Fibroblast of lung (primary cell): ENCODE data around the gene NCOR1. TPM values are rescaled to one million over a fixed set of nuclear protein-coding genes. Genes with fewer than 3 reads are reported as not detected.

Experiments used
- DNase-seq, 2 donors: peaks; one replicate each; pipeline versions ENCODE4 v3.0.0 to v3.0.0-alpha.2; 2010; ENCODE audit warnings: low read depth in 2 of 2
- H2AFZ ChIP-seq: 2 replicates; pipeline ENCODE4 v1.5.1; 2012; ENCODE audit warnings: low read length, control low read depth, inconsistent platforms
- H3K27ac ChIP-seq: 2 replicates; pipeline ENCODE4 v1.5.1; 2011; ENCODE audit warnings: low read length, control low read depth; ENCODE audit not compliant: insufficient read depth
- H3K27me3 ChIP-seq: 2 replicates; pipeline ENCODE4 v1.5.1; 2011; ENCODE audit warnings: mild to moderate bottlenecking, low read length; ENCODE audit not compliant: control insufficient read depth, insufficient read depth
- H3K36me3 ChIP-seq: 2 replicates; pipeline ENCODE4 v1.5.1; 2011; ENCODE audit warnings: low read length; ENCODE audit not compliant: control insufficient read depth, insufficient read depth
- H3K4me1 ChIP-seq: 2 replicates; pipeline ENCODE4 v1.5.1; 2011; ENCODE audit warnings: low read length; ENCODE audit not compliant: control insufficient read depth, insufficient read depth; ENCODE audit errors: extremely low read depth
- H3K4me2 ChIP-seq: 2 replicates; pipeline ENCODE4 v1.5.1; 2011; ENCODE audit warnings: low read length, control low read depth; ENCODE audit not compliant: insufficient read depth; ENCODE audit errors: extremely low read depth
- H3K4me3 ChIP-seq, 4 experiments: fragments of 200-600 bp in 1 of 4; sonication (generic) in 1 of 4; replicated peaks in 1 of 4; 2 replicates each; pipeline ENCODE4 v1.5.1; 2011 to 2016; ENCODE audit warnings: low read length in 4 of 4, low read depth in 3 of 4, mild to moderate bottlenecking in 3 of 4, control low read depth in 2 of 4, inconsistent platforms in 1 of 4, mixed read lengths in 1 of 4; ENCODE audit not compliant: insufficient read depth in 1 of 4; ENCODE audit errors: control extremely low read depth in 1 of 4
- H3K79me2 ChIP-seq: 2 replicates; pipeline ENCODE4 v1.5.1; 2012; ENCODE audit warnings: mild to moderate bottlenecking, low read length, inconsistent platforms; ENCODE audit not compliant: control insufficient read depth, insufficient read depth
- H3K9ac ChIP-seq: 2 replicates; pipeline ENCODE4 v1.5.1; 2011; ENCODE audit warnings: mild to moderate bottlenecking, low read length, control low read depth; ENCODE audit not compliant: insufficient read depth
- H3K9me3 ChIP-seq: 2 replicates; pipeline ENCODE4 v1.5.1; 2012; ENCODE audit warnings: low read depth, low read length; ENCODE audit not compliant: control insufficient read depth, insufficient read depth
- H4K20me1 ChIP-seq: 2 replicates; pipeline ENCODE4 v1.5.1; 2011; ENCODE audit warnings: low read length; ENCODE audit not compliant: control insufficient read depth, insufficient read depth; ENCODE audit errors: extremely low read depth
- CTCF ChIP-seq, 2 donors: IDR thresholded peaks in 1 of 2; conservative IDR thresholded peaks in 1 of 2; 1 replicate in 1 of 2; 2 replicates in 1 of 2; pipeline ENCODE4 v1.5.1; 2011 to 2012; ENCODE audit warnings: low read length in 2 of 2, control low read depth in 1 of 2, inconsistent platforms in 1 of 2, low read depth in 1 of 2, mild to moderate bottlenecking in 1 of 2
- EZH2 ChIP-seq: IDR thresholded peaks from 2 replicates; pipeline ENCODE4 v1.5.1; 2012; ENCODE audit warnings: low read length, control low read depth, mild to moderate bottlenecking; ENCODE audit errors: missing control alignments
- polyA plus RNA-seq, 2 donors: library from polyadenylated mRNA; depleted of rRNA in 1 of 2; stranded (reverse) in 1 of 2; unstranded in 1 of 2; fragments of >200 nt; gene quantifications; 2 replicates each; pipeline ENCODE4 v1.2.1, GENCODE V29; 2011 to 2012; ENCODE audit warnings: missing spikeins in 1 of 2
- total RNA-seq: library from RNA; depleted of rRNA; stranded (reverse); fragments of >200 nt; gene quantifications from 2 replicates; pipeline ENCODE4 v1.2.1, GENCODE V29; 2014

Gene NCOR1
- total and polyA plus RNA-seq, 2 donors (not counting 1 experiment from before 2014, with no cell fraction given), result 67.6 to 106 TPM

GRCh38 chr17:16108386-16108785, 106.9 kb downstream of the NCOR1 start:
- Histone ChIP-seq H2AFZ (no peak overlapping the region), H3K27me3 (no peaks in the 10 kb centered on the region), H3K4me1 (peaks cover 4% of the 10 kb centered on the region), H4K20me1 (no peaks in the 10 kb centered on the region), H3K27ac (no peak overlapping the region), H3K36me3 (no peaks in the 10 kb centered on the region), H3K9ac (no peak overlapping the region), H3K79me2 (no peaks in the 10 kb centered on the region), H3K4me3 (no peak overlapping the region), H3K9me3 (no peaks in the 10 kb centered on the region), H3K4me2 (no peak overlapping the region)
- no peak for DNase-seq
- TF ChIP-seq EZH2, result no peak
- no peak for TF ChIP-seq CTCF (conservative IDR thresholded peaks at IDR 0.05 in 1 of 2, IDR thresholded peaks at IDR 0.05 in 1 of 2; ENCODE audit: low read depth in 1 of 2, low read length in 2 of 2)

GRCh38 chr17:16107165-16107770, 108.1 kb downstream of the NCOR1 start:
- Histone ChIP-seq H3K9ac (no peak overlapping the region), H3K9me3 (no peaks in the 10 kb centered on the region), H3K79me2 (no peaks in the 10 kb centered on the region), H3K4me2 (no peak overlapping the region), H2AFZ (no peak overlapping the region), H3K36me3 (no peaks in the 10 kb centered on the region), H3K27ac (no peak overlapping the region), H4K20me1 (no peaks in the 10 kb centered on the region), H3K4me3 (no peak overlapping the region), H3K27me3 (no peaks in the 10 kb centered on the region), H3K4me1 (peaks cover 4% of the 10 kb centered on the region)
- DNase-seq, result no peak
- no peak for TF ChIP-seq EZH2
- TF ChIP-seq CTCF (conservative IDR thresholded peaks at IDR 0.05 in 1 of 2, IDR thresholded peaks at IDR 0.05 in 1 of 2; ENCODE audit: low read depth in 1 of 2, low read length in 2 of 2), result no peak

GRCh38 chr17:16106161-16106891, 109.0 kb downstream of the NCOR1 start:
- Histone ChIP-seq H3K4me2 (no peak overlapping the region), H4K20me1 (no peaks in the 10 kb centered on the region), H3K9me3 (no peaks in the 10 kb centered on the region), H3K79me2 (no peaks in the 10 kb centered on the region), H3K4me1 (peaks cover 4% of the 10 kb centered on the region), H3K27ac (peak overlapping the region; percentile 30), H3K9ac (no peak overlapping the region), H2AFZ (no peak overlapping the region), H3K4me3 (no peak overlapping the region), H3K36me3 (no peaks in the 10 kb centered on the region), H3K27me3 (no peaks in the 10 kb centered on the region)
- DNase-seq, result peak; percentile 77 to 88
- TF ChIP-seq EZH2 (no peak), CTCF (conservative IDR thresholded peaks at IDR 0.05 in 1 of 2, IDR thresholded peaks at IDR 0.05 in 1 of 2; ENCODE audit: low read depth in 1 of 2, low read length in 2 of 2) (no peak)
